Measurements from ENCODE around the gene RARRES2.
A peak's percentile ranks its signal among the peaks of the same experiment; 100 is the strongest.
"Not testable (repeated sequence)": the region's sequence is repeated elsewhere in the genome, so short reads cannot be mapped to it uniquely, and the experiment has no call there.

The RARRES2 gene

GRCh38 chr7:150335774-150336112, 5.7 kb downstream of the RARRES2 start:
- DNase-seq = no peak

DNA sequence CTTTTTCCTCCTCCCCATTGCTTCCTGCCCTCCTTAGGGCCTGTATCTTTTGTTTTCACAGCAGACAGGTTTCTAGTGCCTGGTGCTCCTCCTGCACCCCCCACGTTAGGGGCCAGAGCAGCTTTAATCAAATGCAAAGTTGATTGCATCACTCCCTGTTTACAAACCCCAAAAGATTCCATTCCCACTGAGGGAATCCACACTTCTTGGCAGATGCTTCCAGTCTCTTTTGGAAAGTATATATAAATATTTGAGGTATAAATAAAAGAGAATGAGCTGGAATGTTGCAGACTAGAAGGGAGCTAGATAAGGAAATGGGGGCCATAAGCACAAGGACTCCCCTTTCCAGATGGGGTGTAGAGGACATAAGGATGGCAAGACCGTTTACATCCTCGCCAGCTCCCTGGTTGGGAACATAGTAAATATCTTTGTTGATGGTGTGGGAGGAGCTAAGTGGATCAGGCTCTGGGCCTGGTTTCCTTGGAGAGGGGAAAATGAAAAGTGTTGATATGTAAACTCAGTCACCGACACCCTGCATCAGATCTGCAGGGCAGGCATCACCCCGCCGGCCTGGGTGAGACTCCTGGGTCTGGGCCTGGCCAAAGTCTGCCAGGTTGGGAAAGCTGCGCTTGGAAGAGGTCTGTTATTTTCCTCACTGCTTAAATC, 6.2 kb downstream of the RARRES2 start:
- no peak for DNase-seq

DNA sequence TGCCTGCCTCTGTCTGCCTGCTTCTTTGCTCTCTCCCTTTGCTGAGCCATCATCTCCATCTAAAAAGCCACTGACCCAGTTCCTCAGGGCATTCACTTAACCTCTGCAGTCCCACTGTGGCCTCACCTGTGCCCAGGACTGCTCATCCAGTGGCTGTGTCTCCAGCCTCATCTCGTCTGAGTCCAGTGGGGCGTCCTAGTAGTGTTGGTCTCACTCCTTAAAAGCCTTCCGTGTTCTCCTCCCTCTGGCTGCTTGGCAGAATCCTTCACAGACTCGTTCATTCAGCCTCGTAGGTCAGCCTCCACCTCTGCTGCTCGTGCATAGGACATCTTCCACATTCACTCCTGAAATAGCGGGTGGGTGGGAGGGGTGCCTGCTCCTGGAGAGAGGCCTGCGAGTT, 7.3 kb downstream of the RARRES2 start:
- no peak for DNase-seq

GRCh38 chr7:150333659-150334058, 7.8 kb downstream of the RARRES2 start:
- no peak for DNase-seq

DNA sequence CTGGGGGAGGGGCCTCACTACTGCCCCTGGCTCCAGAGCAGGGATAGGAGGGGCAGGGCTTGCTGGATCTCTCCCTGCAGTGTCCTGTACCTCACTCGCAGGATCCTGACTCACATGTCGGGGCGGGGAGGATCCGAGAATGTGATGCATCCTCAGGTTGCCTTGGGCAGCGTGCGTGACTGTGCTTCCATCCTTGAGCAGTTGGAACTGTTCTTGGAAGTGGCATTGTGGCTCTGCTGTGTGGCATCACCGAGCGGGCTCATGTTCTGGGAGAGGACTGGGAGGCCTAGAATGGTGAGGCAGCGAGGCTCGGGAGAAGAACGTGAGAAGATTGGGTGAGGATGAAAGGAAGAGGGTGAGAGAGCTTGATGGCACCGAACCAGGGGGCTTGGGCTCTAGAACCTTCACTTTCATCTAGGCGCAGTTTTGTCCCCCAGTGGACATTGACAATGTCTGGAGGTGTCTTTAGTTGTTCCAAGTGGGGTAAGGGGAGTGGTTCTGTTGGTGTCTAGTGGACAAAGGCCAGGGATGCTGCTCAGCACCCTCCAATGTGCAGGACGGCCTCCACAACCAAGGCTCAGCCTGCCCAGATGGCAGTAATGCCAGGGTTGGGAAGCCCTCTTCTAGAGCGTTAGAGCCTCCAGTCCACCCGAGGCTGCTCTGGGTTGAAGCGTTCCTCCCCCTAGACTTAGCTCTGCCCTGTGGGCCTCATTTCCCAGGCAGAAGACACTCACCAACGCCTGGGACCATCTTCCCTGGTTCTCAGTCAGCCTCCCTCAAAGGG, 8.4 kb downstream of the RARRES2 start:
- no peak for DNase-seq

GRCh38 chr7:150330211-150330885, 11.1 kb downstream of the RARRES2 start:
- no peak for DNase-seq

GRCh38 chr7:150329331-150330120, 11.9 kb downstream of the RARRES2 start:
- no peak for DNase-seq

GRCh38 chr7:150327308-150327707, 14.1 kb downstream of the RARRES2 start:
- DNase-seq = no peak

GRCh38 chr7:150326657-150327268, 14.7 kb downstream of the RARRES2 start:
- DNase-seq = no peak

GRCh38 chr7:150325901-150326300, 15.5 kb downstream of the RARRES2 start:
- DNase-seq = no peak

- DNase-seq = no peak
Measured at GRCh38 chr7:150325110-150325611, 16.3 kb downstream of the RARRES2 start.

DNA sequence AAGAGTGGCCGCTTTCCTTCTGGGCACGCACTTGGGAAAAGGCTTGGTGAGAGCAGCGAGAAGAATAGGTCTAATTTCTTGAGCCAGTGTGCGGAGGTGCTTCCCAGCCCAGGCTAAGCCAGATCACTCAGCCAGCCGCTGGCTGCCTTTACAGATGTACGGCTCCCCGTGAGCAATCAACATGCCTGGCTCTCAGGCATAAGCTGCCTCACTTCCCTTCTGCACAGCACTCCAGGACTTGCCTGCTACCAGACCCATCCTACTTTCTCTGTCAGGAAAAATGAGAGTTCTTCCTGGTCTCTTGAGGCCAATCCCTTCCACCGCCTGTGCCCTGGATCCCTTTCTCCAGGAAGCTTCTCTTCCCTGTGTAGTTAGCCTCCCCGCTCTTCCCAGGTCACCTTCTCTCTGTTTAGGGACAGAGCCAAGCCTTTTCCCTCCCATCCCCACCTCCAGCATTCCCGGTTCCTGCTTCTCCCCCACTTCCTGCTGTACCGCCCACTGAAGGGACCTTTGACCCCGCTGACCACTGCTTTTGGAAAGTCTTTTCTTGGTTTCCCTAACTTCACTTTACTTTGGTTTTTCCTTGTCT, 17.0 kb downstream of the RARRES2 start:
- DNase-seq = peak; percentile 19

GRCh38 chr7:150323682-150324372, 17.6 kb downstream of the RARRES2 start:
- DNase-seq = no peak

DNA sequence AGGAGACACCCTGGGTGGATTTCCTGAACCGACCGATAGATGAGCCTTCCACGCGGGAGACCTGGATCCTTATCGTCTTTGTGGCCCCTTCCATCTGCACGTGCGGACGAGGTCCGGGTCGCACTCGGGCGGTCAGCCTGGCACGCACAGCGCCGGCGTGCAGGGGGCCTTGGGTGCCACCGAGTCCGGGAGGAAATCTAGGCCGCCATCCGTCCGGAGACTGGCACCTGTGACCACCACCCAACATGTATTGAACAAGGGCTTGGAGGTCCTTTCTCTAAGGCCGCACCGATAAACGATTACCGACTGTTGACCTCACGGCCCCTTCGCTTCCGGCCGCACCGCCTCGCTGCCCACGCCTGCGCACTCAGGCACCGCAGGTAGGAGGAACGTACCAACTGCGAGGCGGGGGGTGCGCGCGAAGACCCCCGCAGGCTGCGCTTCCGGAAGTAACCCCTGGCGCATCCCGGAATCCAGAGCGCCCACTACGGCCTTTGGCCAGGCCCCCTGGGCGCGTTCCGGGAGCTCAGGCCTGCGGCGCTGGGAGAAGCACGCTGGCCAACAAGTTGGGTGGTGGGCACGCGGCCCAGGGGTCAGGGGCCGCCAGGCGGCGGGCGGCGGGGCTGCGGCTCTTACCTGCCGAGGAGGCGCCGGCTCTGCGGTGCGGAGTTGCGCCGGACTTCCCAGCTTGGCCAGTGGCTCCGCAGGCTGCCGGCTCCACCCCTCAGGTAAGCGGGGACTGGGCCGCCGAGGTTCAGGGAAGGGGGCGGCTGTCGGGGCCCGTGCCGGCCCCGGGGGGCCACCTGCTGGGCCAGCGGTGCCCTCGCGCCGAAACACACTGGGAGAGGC, 18.4 kb downstream of the RARRES2 start, which contains the start of the genes ACTR3C and LRRC61:
ACTR3C (minus strand) TSS at position 713 of the 849 bp plus-strand sequence. CDS start 28,249 bp downstream, outside the sequence.
LRRC61 (plus strand) TSS at position 523 of the 849 bp plus-strand sequence. CDS start 13,507 bp downstream, outside the sequence.
- DNase-seq = peak; percentile 72

DNA sequence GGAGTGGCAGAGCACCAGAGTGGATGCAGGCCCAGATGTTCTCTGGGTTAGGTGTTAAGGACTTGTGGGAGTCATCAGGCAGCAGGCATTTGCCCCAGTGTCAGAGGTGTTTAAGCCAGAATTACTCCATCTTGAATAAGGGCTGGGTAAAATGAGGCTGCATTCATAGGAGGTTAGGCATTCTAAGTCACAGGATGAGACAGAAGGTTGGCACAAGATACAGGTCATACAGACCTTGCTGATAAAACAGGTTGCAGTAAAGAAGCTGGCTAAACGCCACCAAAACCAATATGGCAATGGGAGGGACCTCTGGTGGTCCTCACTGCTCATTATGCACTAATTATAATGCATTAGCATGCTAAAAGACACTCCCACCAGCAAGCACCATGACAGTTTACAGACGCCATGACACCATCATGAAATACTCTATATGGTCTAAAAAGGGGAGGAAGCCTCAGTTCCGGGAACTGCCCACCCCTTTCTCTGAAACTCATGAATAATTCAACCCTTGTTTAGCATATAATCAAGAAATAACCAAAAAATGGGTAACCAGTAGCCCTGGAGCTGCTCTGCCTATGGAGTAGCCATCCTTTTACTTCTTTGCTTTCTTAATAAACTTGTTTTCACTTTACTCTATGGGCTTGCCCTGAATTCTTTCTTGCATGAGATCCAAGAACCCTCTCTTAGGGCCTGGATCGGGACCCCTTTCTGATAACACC, 19.2 kb downstream of the RARRES2 start:
- peak; percentile 52 for DNase-seq

- DNase-seq = no peak
Measured at GRCh38 chr7:150321788-150322113, 19.7 kb downstream of the RARRES2 start.

GRCh38 chr7:150317748-150318444, 23.5 kb downstream of the RARRES2 start:
- no peak for DNase-seq

- not testable (repeated sequence) for DNase-seq
Measured at GRCh38 chr7:150316987-150317386, 24.4 kb downstream of the RARRES2 start.
